22Rv1 (cell line): ENCODE data around the gene KIRREL3.

ENCODE experiments used
- H3K27ac ChIP-seq: fragments of 450-650 bp; 2 replicates; pipeline ENCODE4 v1.5.1; 2017
- CTCF ChIP-seq: fragments of 450-650 bp; IDR thresholded peaks from 2 replicates; pipeline ENCODE4 v1.5.1; 2017; ENCODE audit warnings: mild to moderate bottlenecking
- ZFX ChIP-seq: fragments of 450-650 bp; IDR thresholded peaks from 2 replicates; pipeline ENCODE4 v1.6.1; 2017; ENCODE audit warnings: antibody characterized with exemption, borderline replicate concordance

Gene KIRREL3

GRCh38 chr11:126710804-126711399 is 289.7 kb downstream of the KIRREL3 start:
- no peak for TF ChIP-seq ZFX
- no peak for TF ChIP-seq CTCF
- H3K27ac ChIP-seq, result no peak overlapping the region

- H3K27ac ChIP-seq, result no peak overlapping the region
Measured at GRCh38 chr11:126707498-126707897, 293.1 kb downstream of the KIRREL3 start.

GRCh38 chr11:126704096-126704495 is 296.5 kb downstream of the KIRREL3 start:
- H3K27ac ChIP-seq, result no peak overlapping the region
- no peak for TF ChIP-seq ZFX
- TF ChIP-seq CTCF, result no peak

More at GRCh38 chr11:126707498-126707897, 293.1 kb downstream of the KIRREL3 start:
- TF ChIP-seq CTCF (no peak), ZFX (no peak)

GRCh38 chr11:126703662-126704061 is 296.9 kb downstream of the KIRREL3 start:
- TF ChIP-seq CTCF, result no peak
- TF ChIP-seq ZFX, result no peak
- no peak overlapping the region for H3K27ac ChIP-seq

- TF ChIP-seq ZFX (no peak), CTCF (no peak)
- H3K27ac ChIP-seq, result no peak overlapping the region
Measured at GRCh38 chr11:126702987-126703386, 297.6 kb downstream of the KIRREL3 start.

GRCh38 chr11:126702165-126702720 is 298.3 kb downstream of the KIRREL3 start:
- TF ChIP-seq ZFX (no peak), CTCF (no peak)
- no peak overlapping the region for H3K27ac ChIP-seq

GRCh38 chr11:126701520-126701897 is 299.1 kb downstream of the KIRREL3 start:
- TF ChIP-seq ZFX (no peak), CTCF (no peak)
- no peak overlapping the region for H3K27ac ChIP-seq
